Activated naive CD8-positive, alpha-beta T cell (primary cell): Measurements from ENCODE around the gene ANKRD9.
"Not testable (repeated sequence)": the region's sequence is repeated elsewhere in the genome, so short reads cannot be mapped to it uniquely, and the experiment has no call there.

Experiments used
- H3K27ac Mint-ChIP-seq: one replicate; pipeline ENCODE4 v1.8.0; 2021; ENCODE audit warnings: mixed read lengths
- H3K27me3 Mint-ChIP-seq: one replicate; pipeline ENCODE4 v1.8.0; 2021; ENCODE audit warnings: mixed read lengths
- H3K36me3 Mint-ChIP-seq: one replicate; pipeline ENCODE4 v1.8.0; 2021; ENCODE audit warnings: mixed read lengths
- H3K4me1 Mint-ChIP-seq: one replicate; pipeline ENCODE4 v1.8.0; 2021; ENCODE audit warnings: low read depth, mixed read lengths
- H3K4me3 Mint-ChIP-seq: one replicate; pipeline ENCODE4 v1.8.0; 2021; ENCODE audit warnings: mild to moderate bottlenecking, mixed read lengths
- H3K9me3 Mint-ChIP-seq: one replicate; pipeline ENCODE4 v1.8.0; 2021; ENCODE audit warnings: low read depth, mixed read lengths

ANKRD9 gene

DNA sequence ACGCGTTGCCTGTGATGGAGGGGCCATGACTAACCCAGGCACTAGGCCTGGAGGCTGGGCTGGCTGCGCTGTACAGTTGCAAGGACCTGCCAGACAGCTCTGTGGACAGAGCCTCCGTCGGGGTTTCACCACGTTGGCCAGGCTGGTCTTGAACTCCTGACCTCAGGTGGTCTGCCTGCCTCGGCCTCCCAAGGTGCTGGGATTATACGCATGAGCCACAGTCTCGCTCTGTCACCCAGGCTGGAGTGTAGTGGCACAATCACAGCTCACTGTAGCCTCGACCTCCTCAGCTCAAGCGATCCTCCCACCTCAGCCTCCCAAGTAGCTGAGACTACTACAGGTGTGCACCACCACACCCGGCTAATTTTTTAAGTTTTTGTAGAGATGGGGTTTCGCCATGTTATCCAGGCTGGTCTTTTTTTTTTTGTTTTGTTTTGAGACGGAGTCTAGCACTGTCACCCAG lies 31.5 kb upstream of the ANKRD9 start:
- not testable (repeated sequence) for H3K27ac Mint-ChIP-seq, H3K36me3 Mint-ChIP-seq, H3K27me3 Mint-ChIP-seq, H3K4me3 Mint-ChIP-seq, H3K9me3 Mint-ChIP-seq, H3K4me1 Mint-ChIP-seq

DNA sequence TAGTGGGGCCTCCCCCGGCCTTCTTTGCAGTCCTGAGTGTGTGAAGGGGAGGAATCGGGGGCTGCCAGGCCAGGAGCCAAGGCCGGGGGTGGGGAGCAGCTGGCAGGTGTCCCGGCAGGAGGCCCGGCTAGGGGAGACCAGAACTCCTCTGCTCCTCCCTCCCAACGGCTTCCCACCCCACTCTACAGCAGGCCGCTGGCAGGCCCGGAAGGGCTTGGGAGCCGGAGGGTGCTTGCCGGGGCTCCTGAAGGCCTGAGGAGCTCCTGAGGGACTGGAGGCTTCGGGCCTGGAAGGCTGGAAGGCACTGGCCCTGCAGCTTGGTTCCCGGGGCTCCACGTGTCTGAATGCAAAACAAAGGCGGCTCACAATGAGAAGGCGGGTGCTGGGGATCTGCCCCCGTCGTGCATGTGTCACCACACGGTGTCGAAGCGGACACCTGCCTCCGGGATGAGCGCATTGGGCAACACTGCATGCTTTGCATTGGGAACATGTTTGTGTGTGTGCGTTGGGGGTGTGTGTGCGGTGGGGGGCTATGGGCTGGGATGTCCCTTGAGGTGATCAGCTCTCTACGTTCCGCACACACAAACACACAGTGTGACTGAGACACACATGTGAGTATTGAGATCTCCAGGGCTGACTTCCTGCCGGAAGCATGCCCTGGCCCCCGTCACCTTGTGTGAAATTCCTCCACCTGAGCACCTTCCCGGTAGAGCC lies 30.9 kb upstream of the ANKRD9 start:
- Mint-ChIP-seq H3K27ac (no peak overlapping the region), H3K9me3 (no peaks in the 10 kb centered on the region), H3K27me3 (peaks cover 3% of the 10 kb centered on the region), H3K4me3 (no peak overlapping the region), H3K36me3 (no peaks in the 10 kb centered on the region), H3K4me1 (peaks cover 3% of the 10 kb centered on the region)

DNA sequence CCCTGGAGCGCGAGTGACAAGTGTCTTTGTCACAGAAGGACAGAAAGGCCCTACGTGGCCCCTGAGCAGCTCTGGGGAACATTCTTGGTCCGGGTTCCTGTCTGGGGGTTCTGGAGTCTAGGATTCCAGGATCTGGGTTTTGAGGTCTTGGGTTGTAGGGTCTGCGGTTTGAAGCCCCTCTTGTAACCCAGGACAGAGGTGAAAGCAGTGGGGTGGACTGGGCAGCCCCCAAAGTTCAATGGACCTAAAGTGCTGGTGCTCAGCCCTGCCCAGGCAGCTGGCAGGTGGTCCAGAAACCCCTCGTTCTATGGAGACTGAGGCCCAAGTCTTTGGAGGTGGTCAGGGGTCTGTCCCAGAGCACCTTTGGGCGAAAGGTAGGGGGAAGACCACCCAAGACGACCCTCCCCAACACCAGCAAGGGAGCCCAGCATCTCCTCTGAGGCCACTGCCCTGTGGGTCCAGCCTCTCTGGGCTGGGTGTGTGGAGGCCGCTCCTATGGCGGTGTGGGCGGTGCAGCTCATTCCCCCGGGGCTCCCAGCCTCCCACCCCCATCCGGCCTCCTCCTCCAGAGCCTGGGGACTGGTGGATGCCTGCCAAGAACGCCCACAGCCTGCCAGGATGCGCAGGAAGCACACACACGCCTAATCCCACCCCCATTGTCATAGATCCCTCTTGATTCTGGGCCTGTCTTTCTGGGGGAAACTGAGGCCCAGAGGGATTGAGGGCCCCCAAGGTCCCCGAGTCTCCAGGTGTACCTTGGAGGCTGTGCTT lies 30.2 kb upstream of the ANKRD9 start:
- Mint-ChIP-seq H3K27ac (no peak overlapping the region), H3K4me3 (no peak overlapping the region), H3K9me3 (no peaks in the 10 kb centered on the region), H3K27me3 (no peaks in the 10 kb centered on the region), H3K4me1 (no peaks in the 10 kb centered on the region), H3K36me3 (no peaks in the 10 kb centered on the region)

DNA sequence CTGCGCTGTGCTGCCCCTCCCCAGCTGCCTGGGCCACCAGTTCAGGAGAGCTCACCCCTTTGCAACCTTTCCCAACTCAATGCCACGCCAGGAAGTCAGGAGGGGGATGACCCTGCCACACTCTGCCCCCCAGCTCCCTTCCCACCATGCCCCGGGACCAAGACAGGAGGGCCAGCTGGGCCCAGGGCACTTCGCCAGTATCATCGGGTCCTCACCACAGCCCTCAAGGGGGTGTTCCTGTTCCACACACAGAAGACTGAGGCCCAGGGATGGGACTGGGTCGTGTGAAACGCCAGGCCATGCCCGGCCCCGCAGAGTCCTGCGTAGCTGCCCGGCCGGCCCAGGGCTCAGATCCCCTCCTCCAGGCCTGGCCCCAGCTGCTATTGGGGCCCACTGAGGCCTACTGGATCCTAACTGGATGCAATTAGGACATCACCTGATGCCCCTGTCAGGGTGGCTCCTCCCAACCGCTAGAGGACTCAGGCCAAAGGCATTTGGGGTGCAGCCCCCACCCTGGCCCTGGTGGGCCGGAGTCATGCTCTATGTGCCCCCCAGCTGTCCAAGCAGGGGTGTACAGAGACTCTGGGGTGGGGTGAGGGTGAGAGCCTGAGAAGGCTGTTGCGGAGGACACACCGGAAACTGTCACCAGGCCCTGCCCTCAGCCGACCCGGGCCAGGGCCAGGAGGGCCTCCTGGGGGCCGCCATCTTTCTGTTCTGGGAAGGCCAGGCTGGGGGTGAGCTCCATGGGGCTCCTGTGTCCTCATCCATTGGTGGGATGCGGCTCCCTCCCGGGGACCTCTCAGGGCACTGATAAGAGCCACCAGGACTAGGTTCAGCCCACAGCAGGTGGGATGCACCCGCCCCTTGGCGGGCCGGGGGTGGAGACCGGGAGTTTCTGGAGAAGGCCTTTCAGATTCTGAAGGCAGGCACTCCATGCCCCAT lies 29.3 kb upstream of the ANKRD9 start:
- no peaks in the 10 kb centered on the region for H3K27me3 Mint-ChIP-seq
- no peaks in the 10 kb centered on the region for H3K36me3 Mint-ChIP-seq
- H3K4me1 Mint-ChIP-seq: no peaks in the 10 kb centered on the region
- H3K4me3 Mint-ChIP-seq: no peak overlapping the region
- no peaks in the 10 kb centered on the region for H3K9me3 Mint-ChIP-seq
- no peak overlapping the region for H3K27ac Mint-ChIP-seq

DNA sequence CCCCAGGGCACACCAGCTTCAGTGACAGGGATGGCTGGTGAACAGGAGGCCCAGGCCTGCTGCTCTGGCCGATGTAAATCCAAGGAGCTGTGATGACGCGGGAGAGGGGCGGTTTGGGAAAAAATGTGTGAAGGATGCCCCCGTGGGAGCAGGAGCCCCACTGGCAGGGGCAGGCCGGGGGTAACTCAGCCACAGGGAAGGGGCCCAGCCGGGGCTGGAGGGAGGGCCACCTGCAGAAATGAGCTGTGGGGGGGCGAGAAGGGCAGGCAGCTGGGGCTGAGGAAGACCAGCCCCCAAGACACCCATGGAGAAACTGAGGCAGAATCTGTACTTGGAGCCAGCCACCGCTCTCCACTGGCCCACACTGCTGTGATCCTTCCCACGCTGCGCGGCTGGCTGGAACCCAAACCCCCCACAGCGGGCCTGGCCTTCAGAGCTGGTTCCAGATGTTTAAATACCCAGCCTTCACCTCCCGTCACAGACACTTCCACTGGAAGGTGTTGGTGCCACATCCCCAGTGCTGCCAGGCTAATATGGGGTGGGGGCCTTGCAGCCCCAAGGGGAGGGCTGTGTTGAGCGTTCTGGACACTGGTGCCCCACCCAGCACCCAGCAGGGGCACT lies 28.5 kb upstream of the ANKRD9 start:
- no peaks in the 10 kb centered on the region for H3K36me3 Mint-ChIP-seq
- no peak overlapping the region for H3K27ac Mint-ChIP-seq
- no peak overlapping the region for H3K4me3 Mint-ChIP-seq
- no peaks in the 10 kb centered on the region for H3K4me1 Mint-ChIP-seq
- no peaks in the 10 kb centered on the region for H3K27me3 Mint-ChIP-seq
- no peaks in the 10 kb centered on the region for H3K9me3 Mint-ChIP-seq

DNA sequence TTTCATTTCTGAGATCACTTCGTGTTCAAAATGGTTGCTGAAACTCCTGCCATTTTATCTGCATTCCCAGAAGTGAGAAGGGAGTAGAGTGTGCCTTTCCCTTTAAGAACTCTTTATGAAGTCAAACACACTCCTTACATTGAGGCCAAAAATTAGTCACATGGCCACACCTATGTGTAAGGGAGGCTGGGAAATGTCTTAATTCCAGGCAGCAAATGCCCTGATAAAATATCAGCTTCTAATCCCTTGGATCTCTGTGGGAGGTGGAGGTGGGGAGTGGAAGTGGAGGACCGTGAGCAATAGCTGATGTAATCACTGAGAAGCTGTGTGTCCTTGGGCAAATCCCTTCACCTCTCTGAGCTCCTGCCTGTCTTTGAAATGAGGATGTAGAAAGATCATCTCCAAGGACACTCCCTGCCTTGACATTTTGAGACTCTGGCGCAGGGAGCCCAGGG lies 22.7 kb upstream of the ANKRD9 start:
- no peak overlapping the region for H3K4me3 Mint-ChIP-seq
- H3K27me3 Mint-ChIP-seq: no peaks in the 10 kb centered on the region
- H3K36me3 Mint-ChIP-seq: no peaks in the 10 kb centered on the region
- H3K4me1 Mint-ChIP-seq: no peaks in the 10 kb centered on the region
- H3K27ac Mint-ChIP-seq: no peak overlapping the region
- no peaks in the 10 kb centered on the region for H3K9me3 Mint-ChIP-seq

DNA sequence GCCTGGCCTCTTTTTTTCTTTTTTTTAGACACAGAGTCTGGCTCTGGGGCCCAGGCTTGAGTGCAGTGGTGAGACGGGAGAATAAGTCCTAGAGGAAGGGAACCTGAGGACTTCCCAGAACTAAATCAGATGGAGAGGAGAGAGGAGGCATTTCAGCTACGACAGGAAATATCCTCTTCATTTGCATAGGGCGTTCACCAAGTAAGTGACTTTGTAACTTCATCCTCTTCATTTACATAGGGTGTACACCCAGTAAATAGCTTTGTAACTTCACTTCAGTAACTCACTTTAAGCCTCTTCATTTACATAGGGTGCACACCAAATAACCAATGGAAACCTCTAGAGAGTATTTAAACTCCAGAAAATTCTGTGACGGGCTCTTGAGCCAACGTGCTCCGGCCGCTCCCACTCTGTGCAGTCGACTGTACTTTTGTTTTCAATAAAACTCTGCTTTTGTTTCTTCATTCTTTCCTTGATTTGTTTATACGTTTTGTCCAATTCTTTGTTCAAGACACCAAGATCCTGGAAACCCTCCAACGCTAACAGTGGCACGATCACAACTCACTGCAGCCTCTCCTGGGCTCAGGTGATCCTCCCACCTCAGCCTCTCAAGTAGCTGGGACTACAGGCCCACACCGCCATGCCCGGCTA lies 21.4 kb upstream of the ANKRD9 start:
- H3K27me3 Mint-ChIP-seq: no peaks in the 10 kb centered on the region
- no peaks in the 10 kb centered on the region for H3K9me3 Mint-ChIP-seq
- peaks cover under 1% of the 10 kb centered on the region for H3K4me1 Mint-ChIP-seq
- no peak overlapping the region for H3K27ac Mint-ChIP-seq
- H3K4me3 Mint-ChIP-seq: no peak overlapping the region
- H3K36me3 Mint-ChIP-seq: no peaks in the 10 kb centered on the region

DNA sequence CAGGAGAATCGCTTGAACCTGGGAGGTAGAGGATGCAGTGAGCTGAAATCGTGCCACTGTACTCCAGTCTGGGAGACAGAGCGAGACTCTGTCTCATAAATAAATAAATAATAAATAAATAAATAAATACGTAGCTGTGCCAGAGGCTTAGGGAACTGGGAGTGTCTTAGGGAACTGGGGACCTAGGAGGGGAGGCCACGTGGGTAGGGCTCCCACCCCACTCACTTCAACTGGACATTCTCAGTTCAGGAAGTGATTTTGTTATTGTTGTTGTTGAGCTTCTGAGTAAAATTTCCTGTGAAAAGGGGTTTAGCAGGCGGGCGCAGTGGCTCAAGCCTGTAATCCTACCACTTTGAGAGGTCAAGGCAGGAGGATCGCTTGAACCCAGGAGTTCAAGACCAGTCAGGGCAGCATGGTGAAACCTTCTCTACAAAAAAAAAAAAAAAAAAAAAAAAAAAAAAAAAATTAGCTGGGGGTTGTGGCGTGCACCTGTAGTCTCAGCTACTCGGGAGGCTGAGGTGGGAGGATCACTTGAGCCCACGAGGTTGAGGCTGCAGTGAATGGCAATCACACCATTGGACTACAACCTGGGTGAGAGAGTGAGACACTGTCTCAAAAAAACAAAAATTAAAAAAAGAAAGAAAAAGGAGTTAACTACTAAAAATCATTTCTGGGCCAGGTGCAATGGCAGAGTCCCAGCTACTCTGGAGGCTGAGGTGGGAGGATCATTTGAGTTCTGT lies 19.0 kb upstream of the ANKRD9 start:
- no peak overlapping the region for H3K4me3 Mint-ChIP-seq
- no peaks in the 10 kb centered on the region for H3K27me3 Mint-ChIP-seq
- no peaks in the 10 kb centered on the region for H3K36me3 Mint-ChIP-seq
- no peaks in the 10 kb centered on the region for H3K9me3 Mint-ChIP-seq
- H3K27ac Mint-ChIP-seq: no peak overlapping the region
- peaks cover 19% of the 10 kb centered on the region for H3K4me1 Mint-ChIP-seq

DNA sequence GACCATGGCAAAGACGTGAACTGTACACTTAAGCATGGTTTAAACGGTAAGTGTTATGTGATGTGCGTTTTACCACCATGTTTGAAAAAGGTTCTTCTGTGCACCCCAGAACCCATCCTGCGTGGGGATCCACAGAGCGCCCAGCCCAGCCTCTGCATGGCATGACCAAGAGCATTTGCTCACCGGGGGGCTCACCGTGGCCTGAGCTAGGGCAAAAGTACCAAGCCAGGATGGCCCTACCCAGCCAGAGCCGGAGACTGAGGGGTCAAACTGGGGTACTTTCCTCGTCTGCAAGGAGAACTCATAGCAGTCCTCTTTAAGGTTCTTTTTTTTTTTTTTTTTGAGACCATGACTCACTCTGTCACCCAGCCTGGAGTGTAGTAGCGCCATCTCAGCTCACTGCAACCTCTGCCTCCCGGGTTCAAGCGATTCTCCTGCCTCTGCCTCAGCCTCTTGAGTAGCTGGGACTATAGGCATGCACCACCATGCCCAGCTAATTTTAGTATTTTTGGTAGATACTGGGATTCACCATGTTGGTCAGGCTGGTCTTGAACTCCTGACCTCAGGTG lies 16.4 kb upstream of the ANKRD9 start:
- no peaks in the 10 kb centered on the region for H3K27me3 Mint-ChIP-seq
- H3K9me3 Mint-ChIP-seq: no peaks in the 10 kb centered on the region
- H3K4me3 Mint-ChIP-seq: peak overlapping the region; percentile 91
- no peaks in the 10 kb centered on the region for H3K36me3 Mint-ChIP-seq
- peaks cover 26% of the 10 kb centered on the region for H3K4me1 Mint-ChIP-seq
- H3K27ac Mint-ChIP-seq: peak overlapping the region; percentile 37

DNA sequence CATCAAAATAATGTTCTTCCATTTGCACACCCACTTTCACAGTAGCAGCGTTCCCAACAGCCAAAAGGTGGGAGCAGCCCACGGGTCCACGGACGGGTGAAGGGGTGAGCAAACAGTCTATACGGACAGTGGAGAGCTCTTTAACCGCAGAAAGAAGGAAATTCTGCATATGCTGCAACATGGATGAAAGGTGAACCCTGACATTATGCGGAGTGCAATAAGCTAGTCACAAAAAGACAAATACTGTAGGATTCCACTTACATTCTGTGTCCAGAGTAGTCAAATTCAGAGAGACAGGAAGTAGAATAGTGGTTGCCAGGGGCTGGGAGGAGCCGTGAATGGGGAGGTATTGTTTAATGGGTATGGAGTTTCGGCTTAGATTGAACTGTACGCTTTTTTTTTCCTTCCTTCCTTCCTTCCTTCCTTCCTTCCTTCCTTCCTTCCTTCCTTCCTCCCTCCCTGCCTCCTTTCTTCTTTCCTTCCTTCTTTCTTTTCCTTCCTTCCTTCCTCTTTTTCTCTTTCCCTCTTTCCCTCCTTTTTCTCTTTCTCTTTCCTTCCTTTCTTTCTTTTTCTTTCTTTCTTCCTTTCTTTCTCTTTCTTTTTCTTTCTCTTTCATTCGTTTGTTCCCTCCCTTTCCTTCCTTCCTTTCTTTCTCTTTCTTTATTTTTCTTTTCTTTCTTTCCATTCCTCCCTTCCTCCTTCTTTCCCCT lies 15.8 kb upstream of the ANKRD9 start:
- peaks cover 26% of the 10 kb centered on the region for H3K4me1 Mint-ChIP-seq
- no peaks in the 10 kb centered on the region for H3K36me3 Mint-ChIP-seq
- peak overlapping the region; percentile 91 for H3K4me3 Mint-ChIP-seq
- H3K27ac Mint-ChIP-seq: peak overlapping the region; percentile 65
- no peaks in the 10 kb centered on the region for H3K9me3 Mint-ChIP-seq
- H3K27me3 Mint-ChIP-seq: no peaks in the 10 kb centered on the region

DNA sequence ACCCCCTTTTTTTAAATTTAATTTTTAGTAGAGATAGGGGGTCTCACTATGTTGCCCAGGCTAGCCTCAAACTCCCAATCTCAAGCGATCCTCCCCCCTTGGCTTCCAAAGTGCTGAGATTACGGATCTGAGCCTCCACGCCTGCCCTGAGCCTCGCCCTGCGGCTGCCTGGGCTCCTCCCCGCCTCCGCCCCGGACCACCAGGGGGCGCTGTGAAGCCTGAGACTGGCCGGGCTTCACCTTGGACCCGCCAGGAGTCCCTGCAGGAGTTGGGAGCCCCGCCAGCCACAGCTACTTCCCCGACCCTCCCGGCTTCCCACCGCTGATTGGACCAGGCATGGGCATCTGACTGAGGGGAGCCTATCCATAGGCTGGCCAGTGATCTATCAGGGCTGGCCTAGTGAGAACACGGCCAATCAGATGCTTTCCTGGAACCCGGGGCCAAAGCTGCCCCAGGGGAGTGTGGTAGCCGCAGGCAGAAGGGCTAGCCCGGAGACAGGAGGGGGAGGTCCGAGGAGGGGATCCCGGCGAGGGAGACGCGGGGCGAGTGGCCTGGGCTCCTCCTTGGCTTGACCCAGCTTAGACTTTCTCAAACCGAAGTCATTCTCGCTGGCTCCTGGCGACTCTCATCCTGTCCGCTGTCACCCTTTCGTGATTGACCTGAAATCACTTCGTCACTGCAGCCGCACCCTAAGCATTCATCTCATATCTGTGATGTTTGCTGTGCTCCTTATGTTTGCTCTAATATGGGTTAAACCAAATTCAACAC lies 15.1 kb upstream of the ANKRD9 start:
- H3K9me3 Mint-ChIP-seq: no peaks in the 10 kb centered on the region
- peak overlapping the region; percentile 65 for H3K27ac Mint-ChIP-seq
- H3K36me3 Mint-ChIP-seq: no peaks in the 10 kb centered on the region
- peak overlapping the region; percentile 91 for H3K4me3 Mint-ChIP-seq
- H3K4me1 Mint-ChIP-seq: peaks cover 26% of the 10 kb centered on the region
- H3K27me3 Mint-ChIP-seq: no peaks in the 10 kb centered on the region

DNA sequence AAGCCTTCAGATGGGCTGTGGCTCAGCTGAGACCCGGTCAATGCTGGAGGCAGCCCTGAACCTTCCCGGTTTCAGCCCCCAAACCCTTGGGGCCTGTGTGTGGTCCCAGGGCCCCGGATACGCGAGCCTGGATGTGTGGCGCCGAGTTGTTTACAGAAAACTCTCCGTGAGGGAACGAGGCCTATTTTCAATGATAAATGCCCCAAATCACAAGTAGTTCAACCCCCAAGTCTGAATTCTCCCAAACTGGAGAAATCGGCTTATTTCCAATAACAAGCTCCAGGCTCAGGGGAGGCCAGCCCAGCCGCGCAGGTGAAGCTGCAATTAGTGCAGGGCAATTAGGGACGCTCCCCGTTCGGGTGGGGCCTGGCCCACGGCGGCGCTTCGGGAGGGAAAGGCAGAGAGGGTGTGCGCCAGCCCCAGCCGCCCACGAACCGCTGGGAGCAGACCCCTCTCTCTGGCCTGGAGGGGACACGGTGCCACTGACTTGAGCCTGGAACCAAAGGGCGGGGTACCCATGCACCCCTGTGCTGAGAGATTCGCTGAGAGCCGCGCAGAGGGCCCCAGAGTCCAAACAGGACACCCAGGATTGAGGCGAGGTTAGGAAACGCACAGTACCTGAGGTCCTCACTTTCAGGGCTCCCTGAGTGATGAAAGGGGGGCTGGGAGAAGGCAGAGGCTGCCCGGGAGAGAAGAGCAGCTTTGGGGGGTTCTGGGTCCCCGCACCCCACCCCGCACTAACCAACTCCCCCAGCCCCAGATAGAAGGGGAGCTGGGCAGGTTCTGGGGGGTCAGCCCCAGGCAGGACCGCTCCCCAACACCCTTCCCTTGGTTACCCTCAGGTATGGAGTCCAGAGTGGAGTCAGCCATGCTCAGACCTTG lies 14.2 kb upstream of the ANKRD9 start:
- Mint-ChIP-seq H3K4me3 (peak overlapping the region; percentile 61), H3K4me1 (peaks cover 26% of the 10 kb centered on the region), H3K27me3 (no peaks in the 10 kb centered on the region), H3K9me3 (no peaks in the 10 kb centered on the region), H3K36me3 (no peaks in the 10 kb centered on the region), H3K27ac (no peak overlapping the region)
